Hepatocyte (in vitro differentiated cells): Measurements from ENCODE around the gene C11orf91. TPM values are rescaled to one million over a fixed set of nuclear protein-coding genes. Genes with fewer than 3 reads are reported as not detected.
"Not testable (repeated sequence)": the region's sequence is repeated elsewhere in the genome, so short reads cannot be mapped to it uniquely, and the experiment has no call there.

ENCODE experiments used
- DNase-seq: peaks from one replicate; pipeline ENCODE4 v3.0.0-alpha.2; 2016; ENCODE audit warnings: low spot score
- H2AFZ ChIP-seq: fragments of 200-600 bp; sonication (generic); 2 replicates; pipeline ENCODE4 v1.6.0; 2016; ENCODE audit warnings: antibody characterized with exemption, mild to moderate bottlenecking
- H3K27ac ChIP-seq: fragments of 200-600 bp; sonication (generic); 2 replicates; pipeline ENCODE4 v1.5.1; 2016; ENCODE audit warnings: mild to moderate bottlenecking
- H3K27me3 ChIP-seq: fragments of 200-600 bp; sonication (generic); 2 replicates; pipeline ENCODE4 v1.6.1; 2016
- H3K36me3 ChIP-seq: fragments of 200-600 bp; sonication (generic); replicated peaks from 2 replicates; pipeline ENCODE4 v1.5.1; 2016; ENCODE audit warnings: low read depth; ENCODE audit not compliant: insufficient read depth
- H3K4me1 ChIP-seq: fragments of 200-600 bp; sonication (generic); 2 replicates; pipeline ENCODE4 v1.5.1; 2016; ENCODE audit warnings: mild to moderate bottlenecking, moderate library complexity; ENCODE audit not compliant: insufficient read depth
- H3K4me2 ChIP-seq: fragments of 200-600 bp; sonication (generic); 2 replicates; pipeline ENCODE4 v1.6.0; 2016
- H3K4me3 ChIP-seq: fragments of 200-600 bp; sonication (generic); 2 replicates; pipeline ENCODE4 v1.5.1; 2016; ENCODE audit warnings: mild to moderate bottlenecking
- H3K79me2 ChIP-seq: fragments of 200-600 bp; sonication (generic); 2 replicates; pipeline ENCODE4 v1.6.0; 2017; ENCODE audit warnings: mild to moderate bottlenecking
- H3K9me2 ChIP-seq: fragments of 200-600 bp; sonication (generic); replicated peaks from 2 replicates; pipeline ENCODE4 v1.6.0; 2017; ENCODE audit warnings: mild to moderate bottlenecking; ENCODE audit not compliant: insufficient read depth
- H3K9me3 ChIP-seq: fragments of 200-600 bp; sonication (generic); 2 replicates; pipeline ENCODE4 v1.5.1; 2016; ENCODE audit warnings: low read depth, mild to moderate bottlenecking
- H4K20me1 ChIP-seq: fragments of 200-600 bp; sonication (generic); 2 replicates; pipeline ENCODE4 v1.6.0; 2016; ENCODE audit warnings: mild to moderate bottlenecking; ENCODE audit not compliant: insufficient read depth, poor library complexity, severe bottlenecking
- CTCF ChIP-seq: fragments of 200-600 bp; sonication (generic); IDR thresholded peaks from 2 replicates; pipeline ENCODE4 v1.5.1; 2016; ENCODE audit warnings: antibody characterized with exemption, mild to moderate bottlenecking; ENCODE audit not compliant: poor library complexity
- EZH2 ChIP-seq: fragments of 200-600 bp; sonication (generic); IDR thresholded peaks from 2 replicates; pipeline ENCODE4 v1.6.1; 2016; ENCODE audit warnings: antibody characterized with exemption, mild to moderate bottlenecking, borderline replicate concordance
- EZH2phosphoT487 ChIP-seq: fragments of 200-600 bp; sonication (generic); IDR thresholded peaks from one replicate; pipeline ENCODE4 v1.6.1; 2018; ENCODE audit warnings: antibody characterized with exemption, mild to moderate bottlenecking, low read depth, moderate library complexity; ENCODE audit not compliant: unreplicated experiment, severe bottlenecking
- WGBS: methylation state at CpG from one replicate; pipeline ENCODE4 v1.1.6; 2016; ENCODE audit warnings: low lambda C conversion rate; ENCODE audit errors: missing lambda C conversion rate; 5-methylcytosine and 5-hydroxymethylcytosine counted together
- polyA plus RNA-seq: library from polyadenylated mRNA; unstranded; fragments of >200 nt; fragmentation: Nextera tagmentation; extraction: Ambion mirVana; gene quantifications from 2 replicates; pipeline ENCODE4 v1.2.1, GENCODE V29; 2016
- total RNA-seq: library from RNA; depleted of rRNA; stranded (reverse); fragments of >200 nt; gene quantifications from 2 replicates; pipeline ENCODE4 v1.2.3, GENCODE V29; 2014

The C11orf91 gene
- total and polyA plus RNA-seq, 2 experiments from 2014 or later: not detected

- Histone ChIP-seq H3K4me2 (no peak overlapping the region), H3K27ac (no peak overlapping the region), H4K20me1 (peaks cover 2% of the 10 kb centered on the region), H3K4me1 (peaks cover 18% of the 10 kb centered on the region), H3K9me3 (no peaks in the 10 kb centered on the region), H3K79me2 (peaks cover 12% of the 10 kb centered on the region), H3K27me3 (no peaks in the 10 kb centered on the region), H2AFZ (no peak overlapping the region), H3K36me3 (no peaks in the 10 kb centered on the region), H3K4me3 (no peak overlapping the region), H3K9me2 (no peaks in the 10 kb centered on the region)
- 67% methylated on average over 1 of the region's 1 CpG for WGBS
- no peak for DNase-seq
- TF ChIP-seq EZH2: no peak
- TF ChIP-seq CTCF: no peak
- TF ChIP-seq EZH2phosphoT487: no peak
Observed at GRCh38 chr11:33708985-33709384, 8.4 kb upstream of the C11orf91 start.

- H3K9me3 ChIP-seq, H3K27ac ChIP-seq, H3K4me2 ChIP-seq, H3K9me2 ChIP-seq, H3K4me3 ChIP-seq, H3K27me3 ChIP-seq, DNase-seq, H3K36me3 ChIP-seq, H4K20me1 ChIP-seq, H2AFZ ChIP-seq: not testable (repeated sequence)
- Histone ChIP-seq H3K4me1 (peaks cover 16% of the 10 kb centered on the region), H3K79me2 (peaks cover 12% of the 10 kb centered on the region)
- WGBS: 100% methylated on average over 1 of the region's 2 CpGs
Observed at GRCh38 chr11:33707831-33708230, 7.2 kb upstream of the C11orf91 start.

- no peak overlapping the region for H2AFZ ChIP-seq
- no peaks in the 10 kb centered on the region for H3K27me3 ChIP-seq
- TF ChIP-seq EZH2phosphoT487 (no peak), CTCF (no peak), EZH2 (no peak)
- H3K9me2 ChIP-seq: no peaks in the 10 kb centered on the region
- no peaks in the 10 kb centered on the region for H4K20me1 ChIP-seq
- no peak overlapping the region for H3K4me2 ChIP-seq
- no peaks in the 10 kb centered on the region for H3K9me3 ChIP-seq
- no peak overlapping the region for H3K4me3 ChIP-seq
- 89% methylated on average over 2 of the region's 2 CpGs for WGBS
- H3K36me3 ChIP-seq: no peaks in the 10 kb centered on the region
- no peak for DNase-seq
- peaks cover 8% of the 10 kb centered on the region for H3K79me2 ChIP-seq
- peak overlapping the region; percentile 24 for H3K27ac ChIP-seq
- H3K4me1 ChIP-seq: peaks cover 16% of the 10 kb centered on the region
Observed at GRCh38 chr11:33706966-33707365, 6.3 kb upstream of the C11orf91 start.

GRCh38 chr11:33706546-33706945, 5.9 kb upstream of the C11orf91 start:
- Histone ChIP-seq H3K9me2 (no peaks in the 10 kb centered on the region), H3K4me3 (no peak overlapping the region), H3K27me3 (no peaks in the 10 kb centered on the region), H3K4me1 (peaks cover 20% of the 10 kb centered on the region), H3K9me3 (no peaks in the 10 kb centered on the region), H3K79me2 (peaks cover 6% of the 10 kb centered on the region), H3K4me2 (no peak overlapping the region), H3K36me3 (no peaks in the 10 kb centered on the region), H3K27ac (peak overlapping the region; percentile 24), H4K20me1 (no peaks in the 10 kb centered on the region), H2AFZ (no peak overlapping the region)
- TF ChIP-seq EZH2phosphoT487: no peak
- TF ChIP-seq EZH2: no peak
- no peak for TF ChIP-seq CTCF
- no peak for DNase-seq
- WGBS: 63% methylated on average over 2 of the region's 2 CpGs
